WTC11 (cell line): ENCODE results near the gene PXK.

ENCODE experiments used
- NR2C2 ChIP-seq: sonication (generic); formaldehyde crosslinking; IDR thresholded peaks from 2 replicates; pipeline ENCODE4 v1.8.0; 2022; ENCODE audit warnings: mild to moderate bottlenecking, missing genetic modification reagents
- RORB ChIP-seq: fragments of 250-450 bp; sonication (Bioruptor Pico); IDR thresholded peaks from 2 replicates; pipeline ENCODE4 v1.9.0; 2021; ENCODE audit warnings: mild to moderate bottlenecking
- TEAD1 ChIP-seq: sonication (generic); formaldehyde crosslinking; IDR thresholded peaks from 2 replicates; pipeline ENCODE4 v1.8.0; 2022; ENCODE audit warnings: mild to moderate bottlenecking, missing genetic modification reagents
- TEAD4 ChIP-seq: sonication (generic); formaldehyde crosslinking; IDR thresholded peaks from 2 replicates; pipeline ENCODE4 v1.8.0; 2022; ENCODE audit warnings: mild to moderate bottlenecking, missing genetic modification reagents
- TF ChIP-seq, protein P1 (sequence below): fragments of 200-600 bp; IDR thresholded peaks from 2 replicates; pipeline ENCODE4 v1.8.0; 2022; ENCODE audit warnings: antibody characterized with exemption
- TF ChIP-seq, protein P2 (sequence below): sonication (generic); formaldehyde crosslinking; IDR thresholded peaks from 2 replicates; pipeline ENCODE4 v1.8.1; 2023; ENCODE audit warnings: mild to moderate bottlenecking, missing genetic modification reagents, moderate library complexity
- TF ChIP-seq, protein P3 (sequence below): sonication (generic); formaldehyde crosslinking; IDR thresholded peaks from 2 replicates; pipeline ENCODE4 v1.8.1; 2022; ENCODE audit warnings: mild to moderate bottlenecking, moderate library complexity, missing genetic modification reagents
- TF ChIP-seq, protein P4 (sequence below): sonication (generic); formaldehyde crosslinking; conservative IDR thresholded peaks from 2 replicates; pipeline ENCODE4 v1.8.1; 2022; ENCODE audit warnings: mild to moderate bottlenecking, missing genetic modification reagents

DNA sequence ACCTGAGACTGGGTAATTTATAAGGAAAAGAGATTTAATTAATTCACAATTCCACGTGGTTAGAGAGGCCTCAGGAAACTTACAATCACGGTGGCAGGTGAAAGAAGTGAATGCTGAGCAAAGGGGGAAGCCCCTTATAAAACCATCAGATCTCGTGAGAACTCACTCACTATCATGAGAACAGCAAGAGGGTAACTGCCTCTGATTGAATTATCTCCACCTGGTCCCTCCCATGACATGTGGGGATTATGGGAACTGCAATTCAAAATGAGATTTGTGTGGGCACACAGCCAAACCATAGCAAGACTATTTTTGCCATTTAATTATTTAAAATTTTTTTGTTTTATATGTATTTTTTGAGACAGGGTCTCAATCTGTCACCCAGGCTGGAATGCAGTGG lies 132.2 kb downstream of the PXK start:
- TF ChIP-seq RORB (no peak), TEAD4 (CRISPR knock-in tag) (no peak), TEAD1 (CRISPR knock-in tag) (no peak), NR2C2 (CRISPR knock-in tag) (no peak)
- TF ChIP-seq, protein P1, sequence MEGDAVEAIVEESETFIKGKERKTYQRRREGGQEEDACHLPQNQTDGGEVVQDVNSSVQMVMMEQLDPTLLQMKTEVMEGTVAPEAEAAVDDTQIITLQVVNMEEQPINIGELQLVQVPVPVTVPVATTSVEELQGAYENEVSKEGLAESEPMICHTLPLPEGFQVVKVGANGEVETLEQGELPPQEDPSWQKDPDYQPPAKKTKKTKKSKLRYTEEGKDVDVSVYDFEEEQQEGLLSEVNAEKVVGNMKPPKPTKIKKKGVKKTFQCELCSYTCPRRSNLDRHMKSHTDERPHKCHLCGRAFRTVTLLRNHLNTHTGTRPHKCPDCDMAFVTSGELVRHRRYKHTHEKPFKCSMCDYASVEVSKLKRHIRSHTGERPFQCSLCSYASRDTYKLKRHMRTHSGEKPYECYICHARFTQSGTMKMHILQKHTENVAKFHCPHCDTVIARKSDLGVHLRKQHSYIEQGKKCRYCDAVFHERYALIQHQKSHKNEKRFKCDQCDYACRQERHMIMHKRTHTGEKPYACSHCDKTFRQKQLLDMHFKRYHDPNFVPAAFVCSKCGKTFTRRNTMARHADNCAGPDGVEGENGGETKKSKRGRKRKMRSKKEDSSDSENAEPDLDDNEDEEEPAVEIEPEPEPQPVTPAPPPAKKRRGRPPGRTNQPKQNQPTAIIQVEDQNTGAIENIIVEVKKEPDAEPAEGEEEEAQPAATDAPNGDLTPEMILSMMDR = no peak
- TF ChIP-seq, protein P2, sequence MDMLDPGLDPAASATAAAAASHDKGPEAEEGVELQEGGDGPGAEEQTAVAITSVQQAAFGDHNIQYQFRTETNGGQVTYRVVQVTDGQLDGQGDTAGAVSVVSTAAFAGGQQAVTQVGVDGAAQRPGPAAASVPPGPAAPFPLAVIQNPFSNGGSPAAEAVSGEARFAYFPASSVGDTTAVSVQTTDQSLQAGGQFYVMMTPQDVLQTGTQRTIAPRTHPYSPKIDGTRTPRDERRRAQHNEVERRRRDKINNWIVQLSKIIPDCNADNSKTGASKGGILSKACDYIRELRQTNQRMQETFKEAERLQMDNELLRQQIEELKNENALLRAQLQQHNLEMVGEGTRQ (CRISPR knock-in tag) = no peak
- TF ChIP-seq, protein P3, sequence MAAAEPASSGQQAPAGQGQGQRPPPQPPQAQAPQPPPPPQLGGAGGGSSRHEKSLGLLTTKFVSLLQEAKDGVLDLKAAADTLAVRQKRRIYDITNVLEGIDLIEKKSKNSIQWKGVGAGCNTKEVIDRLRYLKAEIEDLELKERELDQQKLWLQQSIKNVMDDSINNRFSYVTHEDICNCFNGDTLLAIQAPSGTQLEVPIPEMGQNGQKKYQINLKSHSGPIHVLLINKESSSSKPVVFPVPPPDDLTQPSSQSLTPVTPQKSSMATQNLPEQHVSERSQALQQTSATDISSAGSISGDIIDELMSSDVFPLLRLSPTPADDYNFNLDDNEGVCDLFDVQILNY = no peak
- TF ChIP-seq, protein P4, sequence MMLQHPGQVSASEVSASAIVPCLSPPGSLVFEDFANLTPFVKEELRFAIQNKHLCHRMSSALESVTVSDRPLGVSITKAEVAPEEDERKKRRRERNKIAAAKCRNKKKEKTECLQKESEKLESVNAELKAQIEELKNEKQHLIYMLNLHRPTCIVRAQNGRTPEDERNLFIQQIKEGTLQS (CRISPR knock-in tag) = no peak
